PC-3 (cell line): Measurements from ENCODE around the gene PTPRN2.

Source experiments
- CTCF ChIP-seq: fragments of 300-600 bp; sonication (generic); conservative IDR thresholded peaks from 2 replicates; pipeline ENCODE4 v1.5.1; 2017; ENCODE audit warnings: antibody characterized with exemption, low read depth, mild to moderate bottlenecking, low read length
- EZH2 ChIP-seq: fragments of 300-600 bp; sonication (generic); IDR thresholded peaks from one replicate; pipeline ENCODE4 v1.6.1; 2017; ENCODE audit warnings: antibody characterized with exemption, mild to moderate bottlenecking, low read length; ENCODE audit not compliant: unreplicated experiment

DNA sequence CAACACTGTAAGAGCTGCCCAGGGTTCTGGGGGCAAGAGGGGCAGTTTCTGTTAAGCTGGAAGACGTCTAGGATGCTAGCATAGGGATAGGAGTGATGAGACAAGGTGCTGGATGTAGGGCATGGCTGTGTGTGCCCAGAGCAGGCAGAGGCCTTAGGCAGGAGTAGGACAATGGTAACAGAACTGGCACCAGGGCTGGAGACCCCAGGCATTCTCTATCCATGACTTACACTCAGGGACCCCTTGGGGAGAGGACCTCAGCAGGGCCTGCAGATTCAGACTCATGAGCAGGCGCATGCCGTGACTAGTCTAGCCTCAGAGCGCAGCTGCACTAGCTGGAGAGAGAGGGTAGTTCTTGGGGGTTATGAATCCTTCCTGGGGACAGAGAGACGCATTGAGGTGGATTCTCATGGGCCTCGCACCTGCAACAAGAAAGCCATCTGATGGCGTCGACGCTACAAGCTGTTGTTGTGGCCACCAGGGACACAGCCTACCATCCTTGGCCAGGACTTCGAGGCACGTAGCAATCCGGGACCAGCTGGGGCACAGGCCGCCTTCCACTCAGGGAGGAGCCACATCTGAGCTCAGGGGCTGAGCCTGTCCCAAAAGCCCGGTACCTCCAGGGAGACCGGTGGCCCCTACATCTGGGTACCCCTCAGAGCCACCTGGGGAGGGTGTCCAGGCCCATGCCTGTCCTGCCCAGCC, 474.1 kb downstream of the PTPRN2 start:
- TF ChIP-seq CTCF = no peak
- no peak for TF ChIP-seq EZH2
